ENCODE results near the gene RPL21. TPM values are rescaled to one million over a fixed set of nuclear protein-coding genes. Genes with fewer than 3 reads are reported as not detected.
A peak's percentile ranks its signal among the peaks of the same experiment; 100 is the strongest.

The RPL21 gene
- polyA plus RNA-seq, 1 experiment, result 771 TPM

GRCh38 chr13:27264181-27264580, 12.8 kb downstream of the RPL21 start:
- DNase-seq (ENCODE audit: low read depth), result peak; percentile 68
- no peak overlapping the region for H3K4me3 ChIP-seq (ENCODE audit: low read depth, low read length)
- H3K36me3 ChIP-seq (ENCODE audit: control insufficient read depth, insufficient read depth, low read length), result no peaks in the 10 kb centered on the region
- no peaks in the 10 kb centered on the region for H3K27me3 ChIP-seq (ENCODE audit: control insufficient read depth, insufficient read depth, low read length)
- no peak for TF ChIP-seq CTCF (IDR thresholded peaks at IDR 0.05; ENCODE audit: insufficient read depth, low read depth, low read length)
- POLR2A ChIA-PET, result no interaction called here
- CTCF ChIA-PET, result interaction anchor here (1.5 to 2.2 kb wide), 3 partner anchors 11 to 279 kb away, joined by 5 to 7 read pairs (median 6); no protein-coding TSS in a partner anchor

GRCh38 chr13:27264648-27265047, 13.3 kb downstream of the RPL21 start:
- Histone ChIP-seq H3K27me3 (ENCODE audit: control insufficient read depth, insufficient read depth, low read length) (no peaks in the 10 kb centered on the region), H3K4me3 (ENCODE audit: low read depth, low read length) (no peak overlapping the region), H3K36me3 (ENCODE audit: control insufficient read depth, insufficient read depth, low read length) (no peaks in the 10 kb centered on the region)
- DNase-seq (ENCODE audit: low read depth), result no peak
- no peak for TF ChIP-seq CTCF (IDR thresholded peaks at IDR 0.05; ENCODE audit: insufficient read depth, low read depth, low read length)
- CTCF ChIA-PET, result interaction anchor here (1.5 to 2.2 kb wide), 3 partner anchors 11 to 279 kb away, joined by 5 to 7 read pairs (median 6); no protein-coding TSS in a partner anchor
- POLR2A ChIA-PET, result no interaction called here

- Histone ChIP-seq H3K4me3 (ENCODE audit: low read depth, low read length) (no peak overlapping the region), H3K27me3 (ENCODE audit: control insufficient read depth, insufficient read depth, low read length) (no peaks in the 10 kb centered on the region), H3K36me3 (ENCODE audit: control insufficient read depth, insufficient read depth, low read length) (no peaks in the 10 kb centered on the region)
- no peak for TF ChIP-seq CTCF (IDR thresholded peaks at IDR 0.05; ENCODE audit: insufficient read depth, low read depth, low read length)
- no peak for DNase-seq (ENCODE audit: low read depth)
- POLR2A ChIA-PET, result no interaction called here
- CTCF ChIA-PET, result no interaction called here
Measured at GRCh38 chr13:27266917-27267316, 15.6 kb downstream of the RPL21 start.

- CTCF ChIA-PET, result no interaction called here
- Histone ChIP-seq H3K4me3 (ENCODE audit: low read depth, low read length) (no peak overlapping the region), H3K27me3 (ENCODE audit: control insufficient read depth, insufficient read depth, low read length) (no peaks in the 10 kb centered on the region), H3K36me3 (ENCODE audit: control insufficient read depth, insufficient read depth, low read length) (no peaks in the 10 kb centered on the region)
- DNase-seq (ENCODE audit: low read depth), result no peak
- no peak for TF ChIP-seq CTCF (IDR thresholded peaks at IDR 0.05; ENCODE audit: insufficient read depth, low read depth, low read length)
- POLR2A ChIA-PET, result no interaction called here
Measured at GRCh38 chr13:27267596-27267995, 16.2 kb downstream of the RPL21 start.

- H3K36me3 ChIP-seq (ENCODE audit: control insufficient read depth, insufficient read depth, low read length), result 0 out of 2 replicates have a peak, but pooled peaks cover 1% of the 10 kb centered on the region
- no peak for DNase-seq (ENCODE audit: low read depth)
- TF ChIP-seq CTCF (IDR thresholded peaks at IDR 0.05; ENCODE audit: insufficient read depth, low read depth, low read length), result no peak
- CTCF ChIA-PET, result no interaction called here
- H3K4me3 ChIP-seq (ENCODE audit: low read depth, low read length), result no peak overlapping the region
- POLR2A ChIA-PET, result no interaction called here
- H3K27me3 ChIP-seq (ENCODE audit: control insufficient read depth, insufficient read depth, low read length), result no peaks in the 10 kb centered on the region
Measured at GRCh38 chr13:27269114-27269665, 17.8 kb downstream of the RPL21 start.

Data from BJ (cell line).